Brain microvascular endothelial cell (primary cell): ENCODE results near the gene TULP3.
A peak's percentile ranks its signal among the peaks of the same experiment; 100 is the strongest.

Experiments
- DNase-seq: peaks from one replicate; pipeline ENCODE4 v3.0.0-alpha.2; 2020
- H3K27ac ChIP-seq: fragments of 250-450 bp; sonication (Bioruptor Pico); 2 replicates; pipeline ENCODE4 v1.5.1; 2020; ENCODE audit warnings: mild to moderate bottlenecking, moderate library complexity
- H3K27me3 ChIP-seq: fragments of 250-450 bp; sonication (Bioruptor Pico); replicated peaks from 2 replicates; pipeline ENCODE4 v1.5.1; 2020; ENCODE audit warnings: mild to moderate bottlenecking
- H3K36me3 ChIP-seq: fragments of 250-450 bp; sonication (Bioruptor Pico); replicated peaks from 2 replicates; pipeline ENCODE4 v1.5.1; 2020; ENCODE audit warnings: mild to moderate bottlenecking
- H3K4me3 ChIP-seq: 2 replicates; pipeline ENCODE4 v1.5.1; 2011; ENCODE audit warnings: low read depth, mild to moderate bottlenecking, control low read depth, low read length, moderate library complexity
- CTCF ChIP-seq: IDR thresholded peaks from 2 replicates; pipeline ENCODE4 v1.5.1; 2011; ENCODE audit warnings: low read depth, mild to moderate bottlenecking, moderate library complexity, low read length, control low read depth, inconsistent platforms; ENCODE audit errors: missing control alignments
- in situ Hi-C: cut with HindIII; loops from 2 replicates; pipeline ENCODE4 v1.10.0; 2017; ENCODE audit warnings: low sequenced_read_pairs, low pct_ligation_motif_present

TULP3 gene

GRCh38 chr12:2967651-2968050 is 77.0 kb downstream of the TULP3 start:
- Histone ChIP-seq H3K36me3 (no peaks in the 10 kb centered on the region), H3K27me3 (no peaks in the 10 kb centered on the region), H3K27ac (no peak overlapping the region), H3K4me3 (no peak overlapping the region)
- DNase-seq = no peak
- TF ChIP-seq CTCF = no peak
- in situ Hi-C loops = no loop called here

- in situ Hi-C loops = no loop called here
- DNase-seq = no peak
These were observed 80.1 kb downstream of the TULP3 start for GRCh38 chr12:2970744-2971143.

GRCh38 chr12:2973566-2973965 is 82.9 kb downstream of the TULP3 start:
- in situ Hi-C loops = no loop called here
- no peaks in the 10 kb centered on the region for H3K36me3 ChIP-seq
- no peak overlapping the region for H3K27ac ChIP-seq
- no peak overlapping the region for H3K4me3 ChIP-seq
- no peak for DNase-seq
- H3K27me3 ChIP-seq = no peaks in the 10 kb centered on the region
- no peak for TF ChIP-seq CTCF

More at GRCh38 chr12:2970744-2971143, 80.1 kb downstream of the TULP3 start:
- Histone ChIP-seq H3K36me3 (no peaks in the 10 kb centered on the region), H3K27me3 (no peaks in the 10 kb centered on the region), H3K27ac (no peak overlapping the region), H3K4me3 (no peak overlapping the region)
- TF ChIP-seq CTCF = no peak

GRCh38 chr12:2974560-2974971 is 83.9 kb downstream of the TULP3 start:
- Histone ChIP-seq H3K4me3 (peak overlapping the region; percentile 30), H3K27ac (no peak overlapping the region), H3K27me3 (no peaks in the 10 kb centered on the region), H3K36me3 (peaks cover 5% of the 10 kb centered on the region)
- in situ Hi-C loops = no loop called here
- DNase-seq = no peak
- no peak for TF ChIP-seq CTCF

- no peak overlapping the region for H3K27ac ChIP-seq
- in situ Hi-C loops = no loop called here
- peaks cover 8% of the 10 kb centered on the region for H3K36me3 ChIP-seq
- TF ChIP-seq CTCF = no peak
- no peaks in the 10 kb centered on the region for H3K27me3 ChIP-seq
- H3K4me3 ChIP-seq = no peak overlapping the region
- no peak for DNase-seq
These were observed 85.9 kb downstream of the TULP3 start for GRCh38 chr12:2976581-2976996.

GRCh38 chr12:2977776-2978175 is 87.1 kb downstream of the TULP3 start:
- TF ChIP-seq CTCF = no peak
- no peaks in the 10 kb centered on the region for H3K27me3 ChIP-seq
- H3K4me3 ChIP-seq = no peak overlapping the region
- no peak overlapping the region for H3K27ac ChIP-seq
- DNase-seq = no peak
- H3K36me3 ChIP-seq = peaks cover 8% of the 10 kb centered on the region
- in situ Hi-C loops = no loop called here
